IMR-90 (cell line): Measurements from ENCODE around the gene LONP2. TPM values are rescaled to one million over a fixed set of nuclear protein-coding genes. Genes with fewer than 3 reads are reported as not detected.

Experiments
- ATAC-seq: fragments of 200-7000 bp; cut with Tn5 transposase; 2 replicates; pipeline ENCODE4 v1.9.1; 2020; ENCODE audit warnings: low read depth, mild to moderate bottlenecking, moderate library complexity
- BruUV-seq: library from RNA; stranded (reverse); fragments of 400-500 nt; replicated peaks from 2 replicates; lab custom pipeline; 2021; lab: Mats Ljungman, UMichigan
- CTCF ChIA-PET: fragments of 300-600 bp; formaldehyde crosslinking; extraction: SDS; loops from one replicate; lab custom pipeline; 2021; ENCODE audit warnings: antibody characterized with exemption; lab: Yijun Ruan, JAX
- POLR2A ChIA-PET: fragments of 300-600 bp; sonication (Branson Sonifier 250); formaldehyde crosslinking; loops from one replicate; lab custom pipeline; 2022; ENCODE audit warnings: antibody characterized with exemption; ENCODE audit not compliant: unreplicated experiment; lab: Charles Lee
- DNase-seq: peaks from one replicate; pipeline ENCODE4 v3.0.0; 2013
- H2AFZ ChIP-seq: replicated peaks from 2 replicates; pipeline ENCODE3; 2013; ENCODE audit warnings: low read length, mild to moderate bottlenecking; ENCODE audit not compliant: poor library complexity
- H2AK5ac ChIP-seq: 2 replicates; pipeline ENCODE4 v1.6.1; 2013; ENCODE audit warnings: low read depth, low read length, inconsistent platforms
- H2AK9ac ChIP-seq: replicated peaks from 2 replicates; pipeline ENCODE3; 2013; ENCODE audit warnings: mild to moderate bottlenecking, low read depth, low read length, moderate library complexity; ENCODE audit not compliant: poor library complexity
- H2BK120ac ChIP-seq: 2 replicates; pipeline ENCODE4 v1.6.1; 2013; ENCODE audit warnings: low read depth, low read length, inconsistent platforms
- H2BK15ac ChIP-seq: 3 replicates; pipeline ENCODE4 v1.6.1; 2013; ENCODE audit warnings: low read depth, low read length, inconsistent platforms
- H2BK20ac ChIP-seq: 2 replicates; pipeline ENCODE4 v1.6.1; 2013; ENCODE audit warnings: low read depth, mild to moderate bottlenecking, inconsistent platforms, low read length, moderate library complexity
- H2BK5ac ChIP-seq: 2 replicates; pipeline ENCODE4 v1.6.1; 2013; ENCODE audit warnings: mild to moderate bottlenecking, low read depth, low read length, inconsistent platforms; ENCODE audit not compliant: poor library complexity, severe bottlenecking
- H3K14ac ChIP-seq: replicated peaks from 2 replicates; pipeline ENCODE4 v1.6.1; 2013; ENCODE audit warnings: low read depth, low read length, inconsistent platforms
- H3K18ac ChIP-seq: 2 replicates; pipeline ENCODE4 v1.6.1; 2013; ENCODE audit warnings: low read depth, low read length, control low read depth
- H3K23ac ChIP-seq: 2 replicates; pipeline ENCODE4 v1.6.1; 2013; ENCODE audit warnings: low read depth, low read length, inconsistent platforms
- H3K27ac ChIP-seq: 2 replicates; pipeline ENCODE4 v1.5.1; 2013; ENCODE audit warnings: mild to moderate bottlenecking, control low read depth, low read length; ENCODE audit not compliant: insufficient read depth
- H3K27me3 ChIP-seq: 2 replicates; pipeline ENCODE4 v1.6.1; 2013; ENCODE audit warnings: low read length; ENCODE audit not compliant: control insufficient read depth, insufficient read depth
- H3K36me3 ChIP-seq: 2 replicates; pipeline ENCODE4 v1.6.1; 2013; ENCODE audit warnings: low read length, mixed read lengths; ENCODE audit not compliant: control insufficient read depth, insufficient read depth
- H3K4ac ChIP-seq: 2 replicates; pipeline ENCODE4 v1.6.1; 2013; ENCODE audit warnings: low read depth, low read length, inconsistent platforms
- H3K4me1 ChIP-seq: 2 replicates; pipeline ENCODE4 v1.6.1; 2013; ENCODE audit warnings: low read length, mixed read lengths; ENCODE audit not compliant: control insufficient read depth, insufficient read depth
- H3K4me2 ChIP-seq: 2 replicates; pipeline ENCODE4 v1.6.1; 2013; ENCODE audit warnings: low read depth, mild to moderate bottlenecking, control low read depth, low read length, moderate library complexity
- H3K4me3 ChIP-seq: 2 replicates; pipeline ENCODE4 v1.5.1; 2013; ENCODE audit warnings: low read depth, mild to moderate bottlenecking, control low read depth, low read length, moderate library complexity; ENCODE audit not compliant: insufficient read depth
- H3K56ac ChIP-seq: 2 replicates; pipeline ENCODE4 v1.6.1; 2013; ENCODE audit warnings: low read length, inconsistent platforms; ENCODE audit not compliant: insufficient read depth; ENCODE audit errors: extremely low read depth
- H3K79me1 ChIP-seq, 2 experiments: 2 replicates each; pipeline ENCODE4 v1.6.1; 2013; ENCODE audit warnings: low read length in 2 of 2, inconsistent platforms in 1 of 2, low read depth in 1 of 2
- H3K9ac ChIP-seq: 2 replicates; pipeline ENCODE4 v1.6.1; 2013; ENCODE audit warnings: low read depth, low read length, control low read depth
- H3K9me1 ChIP-seq: 2 replicates; pipeline ENCODE4 v1.6.1; 2013; ENCODE audit warnings: low read length, inconsistent platforms; ENCODE audit not compliant: insufficient read depth
- H3K9me3 ChIP-seq: 2 replicates; pipeline ENCODE4 v1.6.1; 2013; ENCODE audit warnings: low read length; ENCODE audit not compliant: control insufficient read depth, insufficient read depth
- H4K20me1 ChIP-seq: 2 replicates; pipeline ENCODE4 v1.6.1; 2013; ENCODE audit warnings: low read length, inconsistent platforms; ENCODE audit not compliant: insufficient read depth
- H4K5ac ChIP-seq: 2 replicates; pipeline ENCODE4 v1.6.1; 2013; ENCODE audit warnings: mild to moderate bottlenecking, low read depth, low read length, control low read depth
- H4K8ac ChIP-seq, 2 experiments: 2 replicates each; pipeline ENCODE4 v1.6.1; 2013; ENCODE audit warnings: low read depth in 2 of 2, low read length in 2 of 2, control low read depth in 1 of 2, inconsistent platforms in 1 of 2
- H4K91ac ChIP-seq: 2 replicates; pipeline ENCODE4 v1.6.1; 2013; ENCODE audit warnings: low read depth, low read length, inconsistent platforms; ENCODE audit not compliant: insufficient read depth
- CEBPB ChIP-seq: IDR thresholded peaks from 2 replicates; pipeline ENCODE4 v1.6.1; 2012; ENCODE audit warnings: low read depth, low read length, improper control_type of control experiment
- CHD1 ChIP-seq: IDR thresholded peaks from 2 replicates; pipeline ENCODE4 v1.6.1; 2012; ENCODE audit warnings: low read depth, low read length, improper control_type of control experiment
- ELK1 ChIP-seq: fragments of 150-350 bp; IDR thresholded peaks from 2 replicates; pipeline ENCODE4 v1.6.1; 2016; ENCODE audit warnings: low read depth, mild to moderate bottlenecking, low read length, moderate library complexity, borderline replicate concordance
- FOS ChIP-seq: fragments of 150-350 bp; IDR thresholded peaks from 2 replicates; pipeline ENCODE4 v1.6.1; 2016; ENCODE audit warnings: low read depth, low read length
- NFE2L2 ChIP-seq: fragments of 150-350 bp; IDR thresholded peaks from 2 replicates; pipeline ENCODE4 v1.6.1; 2016; ENCODE audit warnings: low read depth, mild to moderate bottlenecking, low read length
- POLR2A ChIP-seq: IDR thresholded peaks from 2 replicates; pipeline ENCODE4 v1.6.1; 2012; ENCODE audit warnings: mild to moderate bottlenecking, low read depth, low read length
- RCOR1 ChIP-seq: IDR thresholded peaks from 2 replicates; pipeline ENCODE4 v1.6.1; 2012; ENCODE audit warnings: mild to moderate bottlenecking, low read length, improper control_type of control experiment; ENCODE audit not compliant: insufficient replicate concordance
- RFX5 ChIP-seq: IDR thresholded peaks from 2 replicates; pipeline ENCODE4 v1.8.0; 2012; ENCODE audit warnings: low read depth, mild to moderate bottlenecking, low read length, moderate library complexity
- SMC3 ChIP-seq: fragments of 150-350 bp; IDR thresholded peaks from 2 replicates; pipeline ENCODE4 v1.6.1; 2016; ENCODE audit warnings: low read depth, mild to moderate bottlenecking, antibody characterized with exemption, low read length, moderate library complexity
- USF2 ChIP-seq: fragments of 150-350 bp; IDR thresholded peaks from 2 replicates; pipeline ENCODE4 v1.6.1; 2017; ENCODE audit warnings: mild to moderate bottlenecking, antibody characterized with exemption, low read length, low read depth
- WGBS, 2 experiments: methylation state at CpG; one replicate each; pipeline versions ENCODE4 v1.1.5 to v1.1.7; 2013; ENCODE audit warnings: missing lambda C conversion rate in 2 of 2; ENCODE audit not compliant: insufficient read length in 1 of 2; ENCODE audit errors: extremely low coverage in 2 of 2; 5-methylcytosine and 5-hydroxymethylcytosine counted together
- dilution Hi-C: fragments of 300-500 bp; cut with HindIII; formaldehyde crosslinking; loops from one replicate; pipeline ENCODE4 v1.14.3; 2018; ENCODE audit warnings: low sequenced_read_pairs; ENCODE audit not compliant: unreplicated experiment
- in situ Hi-C: fragments of 300-500 bp; cut with MboI; formaldehyde crosslinking; loops from 3 replicates; pipeline ENCODE4 v1.14.3; 2019; ENCODE audit warnings: low sequenced_read_pairs, inconsistent platforms, mixed read lengths
- intact Hi-C: fragments of 100-400 bp; cut with micrococcal nuclease; formaldehyde crosslinking; loops from 2 replicates; pipeline ENCODE4 v1.10.0; 2022
- polyA plus RNA-seq, 3 experiments: library from polyadenylated mRNA; depleted of rRNA; stranded (reverse); fragments of >200 nt; gene quantifications; 2 replicates each; pipeline ENCODE4 v1.2.3, GENCODE V29; 2012; ENCODE audit warnings: low replicate concordance in 1 of 3
- total RNA-seq: library from RNA; depleted of rRNA; stranded (reverse); fragments of >200 nt; gene quantifications from 2 replicates; pipeline ENCODE4 v1.2.3, GENCODE V29; 2012

LONP2 gene
- total and polyA plus RNA-seq, 2 of the 4 experiments (the other 2 are of a cell fraction), result 31.5 to 90.9 TPM

GRCh38 chr16:48385253-48386150, 141.4 kb downstream of the LONP2 start, which contains the start of gene SIAH1 (continued):
- no peak for TF ChIP-seq CEBPB

GRCh38 chr16:48386559-48387312, 142.6 kb downstream of the LONP2 start:
- H4K8ac ChIP-seq, result no peak overlapping the region; a peak in 1 of 4 replicates
- H2AFZ ChIP-seq, result no peak overlapping the region
- POLR2A ChIA-PET, result no interaction called here
- no peak overlapping the region for H3K27ac ChIP-seq
- H3K9ac ChIP-seq, result no peak overlapping the region
- no peaks in the 10 kb centered on the region for H3K36me3 ChIP-seq
- H4K5ac ChIP-seq, result peak overlapping the region; percentile 35; the same call in 1 of the 2 replicates
- peak overlapping the region; percentile 39; the same call in 1 of the 2 replicates for H2BK20ac ChIP-seq
- no peak overlapping the region for H4K91ac ChIP-seq
- WGBS, 2 experiments, result 100% methylated on average over 5 of the region's 17 CpGs; no CpG with 5 or more reads in 1 of the 2 experiments
- peaks cover 5% of the 10 kb centered on the region; the same call in 1 of the 2 replicates for H3K9me1 ChIP-seq
- TF ChIP-seq POLR2A (no peak), NFE2L2 (no peak), ELK1 (no peak), CHD1 (no peak), FOS (no peak), RCOR1 (no peak), RFX5 (no peak), USF2 (no peak), SMC3 (no peak)
- no TSS peak for BruUV-seq
- H3K9me3 ChIP-seq, result no peaks in the 10 kb centered on the region
- dilution Hi-C loops, result no loop called here
- H2AK5ac ChIP-seq, result no peak overlapping the region
- CTCF ChIA-PET, result interaction anchor here (1.6 kb wide), 1 partner anchor 236 kb away, joined by 3 read pairs; no protein-coding TSS in a partner anchor
- peaks cover 13% of the 10 kb centered on the region for H4K20me1 ChIP-seq
- no peak overlapping the region for H3K4ac ChIP-seq
- no peak overlapping the region for H3K18ac ChIP-seq
- 0 out of 2 replicates have a peak, but pooled peaks cover 1% of the 10 kb centered on the region for H3K4me1 ChIP-seq
- no peak overlapping the region for H2BK5ac ChIP-seq
- peaks cover 0 to 18% of the 10 kb centered on the region in 2 experiments; a peak in 2 of 4 replicates for H3K79me1 ChIP-seq
- no peaks in the 10 kb centered on the region for H3K27me3 ChIP-seq
- 0 out of 2 replicates have a peak overlapping the region, but pooled peaks have one; percentile 35 for H3K23ac ChIP-seq
- ATAC-seq, result no peak
- no peak overlapping the region for H3K4me3 ChIP-seq
- in situ Hi-C loops, result no loop called here
- no peak overlapping the region for H3K14ac ChIP-seq
- no peak overlapping the region for H3K4me2 ChIP-seq
- H2BK120ac ChIP-seq, result no peak overlapping the region
- no peak overlapping the region for H2AK9ac ChIP-seq
- no peak overlapping the region for H3K56ac ChIP-seq
- intact Hi-C loops, result no loop called here
- no peak for DNase-seq
- no peak overlapping the region for H2BK15ac ChIP-seq
